TTC549 (cell line): ENCODE results near the gene PAM16.

Experiments used
- FAIRE-seq: peaks from 2 replicates; lab custom pipeline; 2012; peaks lifted over from hg19 to GRCh38; lab: Jason Lieb, UNC

PAM16 gene

DNA sequence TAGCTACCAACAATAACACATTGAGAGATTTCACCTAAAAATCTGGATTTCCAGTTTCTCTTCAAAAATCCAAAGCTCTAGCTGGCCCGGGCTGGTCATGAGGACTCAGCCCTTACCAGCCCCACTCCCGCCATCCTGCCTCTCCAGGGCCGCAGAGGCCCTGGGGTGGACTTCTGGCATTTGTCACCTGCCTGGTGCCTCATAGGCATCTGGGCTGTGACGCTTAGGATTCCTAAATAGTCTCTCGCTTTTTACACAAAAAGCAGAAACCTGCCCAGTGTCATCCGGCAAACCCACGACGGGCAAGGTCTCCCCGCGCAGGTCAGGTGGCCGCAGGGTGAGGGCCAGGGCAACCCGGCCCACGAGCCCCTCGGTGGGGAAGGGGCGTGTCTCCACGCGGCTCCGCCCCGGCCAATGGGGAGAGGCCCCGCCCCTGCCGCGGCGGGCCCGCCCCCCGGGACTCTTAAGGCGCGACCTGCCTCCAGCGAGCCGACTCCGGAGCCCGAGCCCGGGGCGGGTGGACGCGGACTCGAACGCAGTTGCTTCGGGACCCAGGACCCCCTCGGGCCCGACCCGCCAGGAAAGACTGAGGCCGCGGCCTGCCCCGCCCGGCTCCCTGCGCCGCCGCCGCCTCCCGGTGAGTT is 20.4 kb upstream of the PAM16 start, which contains the start of gene VASN:
Gene VASN, plus strand, starts transcription at position 492 of the 644 bp plus-strand sequence. CDS start 9,030 bp downstream, outside the sequence.
- no peak for FAIRE-seq

- FAIRE-seq, result no peak
These were observed 19.6 kb upstream of the PAM16 start for GRCh38 chr16:4370570-4371356.

- FAIRE-seq, result no peak
These were observed 19.0 kb upstream of the PAM16 start for GRCh38 chr16:4370151-4370550.

DNA sequence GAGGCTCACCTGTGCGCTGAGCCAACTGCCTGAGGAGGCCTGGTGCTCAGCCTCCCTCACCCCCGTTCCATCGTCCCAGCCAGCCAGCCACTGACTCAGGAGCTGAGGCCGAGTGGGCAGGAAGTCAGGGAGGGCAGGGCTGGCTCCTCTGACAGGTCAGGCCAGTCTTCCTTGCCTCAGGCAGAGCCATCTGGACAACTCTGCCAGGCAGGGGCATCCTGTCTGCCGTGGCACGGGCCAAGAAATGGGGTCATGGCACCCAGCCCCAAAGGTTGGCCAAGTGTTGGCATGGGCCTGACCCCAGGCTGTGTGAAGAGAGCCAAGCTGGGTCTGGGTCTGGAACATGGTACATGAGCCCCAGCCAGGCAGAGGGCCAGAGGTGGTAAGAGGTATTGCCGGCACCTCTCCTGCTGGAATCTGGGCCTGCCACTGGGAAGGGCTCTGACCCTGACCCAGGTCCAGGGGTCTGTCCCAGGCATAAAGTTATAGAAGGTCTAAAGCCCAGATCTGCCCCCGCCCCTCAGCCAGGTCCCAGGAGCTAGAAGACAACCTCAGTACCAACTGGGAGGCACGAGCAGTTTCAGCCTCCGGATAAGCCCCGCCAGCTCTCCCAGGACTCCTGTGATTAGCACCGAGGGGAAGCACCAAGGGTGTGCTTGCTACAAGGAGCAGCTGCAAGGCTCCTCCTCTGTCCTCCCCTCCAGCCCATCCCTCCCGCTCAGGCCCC is 18.0 kb upstream of the PAM16 start:
- FAIRE-seq, result no peak

DNA sequence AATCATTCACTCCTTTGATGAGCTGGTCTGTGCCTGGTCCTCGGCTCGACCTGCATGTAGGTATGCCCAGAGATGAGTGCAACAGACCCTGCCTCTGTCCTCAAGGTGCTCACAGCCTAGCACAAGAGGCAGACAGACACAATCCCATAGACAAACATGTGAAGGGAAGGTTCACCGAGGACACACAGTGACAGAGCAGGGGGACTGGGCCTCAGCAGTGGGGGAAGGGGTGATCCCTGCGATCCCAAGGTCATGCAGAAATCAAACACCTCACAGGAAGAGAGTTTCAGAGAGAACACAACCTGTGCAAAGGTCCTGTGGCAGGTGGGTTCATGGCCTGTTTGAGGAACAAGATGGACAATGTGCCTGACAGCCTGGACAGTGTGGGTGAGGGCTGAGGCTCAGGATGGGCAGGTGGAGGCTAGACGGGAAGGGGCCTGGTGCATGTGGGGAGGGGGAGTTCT is 16.3 kb upstream of the PAM16 start:
- no peak for FAIRE-seq

- FAIRE-seq, result no peak
These were observed 14.9 kb upstream of the PAM16 start for GRCh38 chr16:4366016-4366415.

DNA sequence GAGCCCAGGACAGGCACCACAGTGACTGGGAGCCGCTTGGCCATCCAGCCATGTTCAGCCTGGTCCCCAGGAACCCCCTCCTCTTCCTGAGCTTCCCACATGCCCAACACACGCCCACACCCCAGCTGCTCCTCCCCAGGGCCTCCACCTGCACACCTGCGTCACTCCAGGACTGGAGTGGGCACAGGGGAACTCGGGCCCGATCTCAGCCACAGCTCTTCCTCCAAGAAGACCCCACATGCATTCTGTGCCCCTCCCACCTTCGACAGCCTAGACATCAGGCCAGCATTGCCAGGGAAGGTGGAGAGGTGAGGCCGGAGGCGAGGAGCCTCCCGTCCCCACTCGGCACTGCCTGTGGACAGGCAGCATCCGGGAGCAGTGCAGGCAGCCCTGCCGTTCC is 14.5 kb upstream of the PAM16 start:
- FAIRE-seq, result no peak

DNA sequence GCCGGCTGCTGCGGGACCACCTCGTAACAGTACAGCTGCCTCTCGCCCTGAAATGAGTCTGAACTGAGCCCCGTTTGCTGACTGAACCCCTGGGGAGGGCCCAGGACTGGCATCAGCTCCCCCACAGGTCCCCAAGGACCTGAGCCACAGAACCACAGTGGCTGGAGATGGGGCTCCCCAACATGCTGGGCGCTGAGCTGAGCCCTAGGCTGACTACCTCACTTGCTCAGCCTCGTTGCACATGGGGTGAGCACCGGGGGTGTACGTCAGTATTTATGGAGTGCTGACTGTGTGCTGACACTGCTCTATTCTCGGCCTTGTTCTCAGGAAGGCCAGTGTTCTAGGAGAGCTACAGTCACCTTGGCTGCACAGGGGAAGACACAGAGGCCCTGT is 13.9 kb upstream of the PAM16 start:
- no peak for FAIRE-seq

DNA sequence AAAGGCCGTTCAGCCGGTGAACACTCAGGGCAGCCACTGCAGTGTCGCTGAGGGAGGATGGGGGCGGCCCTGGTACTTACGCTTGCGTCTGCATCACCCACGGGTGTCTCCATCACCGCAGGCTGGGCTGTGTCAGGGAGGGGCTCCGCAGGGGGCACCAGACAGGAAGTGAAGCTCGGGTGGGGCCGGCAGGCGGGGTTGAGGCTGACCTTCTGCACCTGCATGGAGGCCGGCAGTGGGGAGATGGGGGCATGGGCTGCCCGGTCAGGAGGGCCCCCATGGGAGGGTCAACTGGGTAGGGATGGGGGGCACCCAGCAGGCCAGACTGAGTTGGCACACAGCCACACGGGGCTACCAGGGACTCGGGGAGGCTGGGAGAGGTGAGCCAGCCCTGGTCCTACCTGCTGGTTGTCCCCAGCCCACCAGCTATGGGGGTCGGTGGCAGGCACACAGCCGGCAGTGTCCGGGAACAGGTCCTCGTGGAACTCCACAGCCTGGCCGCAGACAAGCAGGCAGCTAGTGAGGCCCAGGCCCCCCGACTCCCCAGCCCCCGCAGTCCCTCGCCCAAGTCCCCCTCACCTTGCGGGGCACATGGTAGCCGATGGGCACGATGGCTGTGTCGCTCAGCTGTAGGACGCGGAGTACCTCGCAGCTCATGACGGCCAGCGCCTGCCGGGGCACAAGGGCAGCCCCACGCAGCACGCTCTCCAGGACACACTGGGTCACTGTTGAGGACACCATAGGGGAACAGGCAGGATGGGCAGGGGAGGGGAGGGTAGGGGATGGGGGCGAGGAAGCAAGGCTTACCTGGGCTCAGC is 13.3 kb upstream of the PAM16 start:
- FAIRE-seq, result no peak

DNA sequence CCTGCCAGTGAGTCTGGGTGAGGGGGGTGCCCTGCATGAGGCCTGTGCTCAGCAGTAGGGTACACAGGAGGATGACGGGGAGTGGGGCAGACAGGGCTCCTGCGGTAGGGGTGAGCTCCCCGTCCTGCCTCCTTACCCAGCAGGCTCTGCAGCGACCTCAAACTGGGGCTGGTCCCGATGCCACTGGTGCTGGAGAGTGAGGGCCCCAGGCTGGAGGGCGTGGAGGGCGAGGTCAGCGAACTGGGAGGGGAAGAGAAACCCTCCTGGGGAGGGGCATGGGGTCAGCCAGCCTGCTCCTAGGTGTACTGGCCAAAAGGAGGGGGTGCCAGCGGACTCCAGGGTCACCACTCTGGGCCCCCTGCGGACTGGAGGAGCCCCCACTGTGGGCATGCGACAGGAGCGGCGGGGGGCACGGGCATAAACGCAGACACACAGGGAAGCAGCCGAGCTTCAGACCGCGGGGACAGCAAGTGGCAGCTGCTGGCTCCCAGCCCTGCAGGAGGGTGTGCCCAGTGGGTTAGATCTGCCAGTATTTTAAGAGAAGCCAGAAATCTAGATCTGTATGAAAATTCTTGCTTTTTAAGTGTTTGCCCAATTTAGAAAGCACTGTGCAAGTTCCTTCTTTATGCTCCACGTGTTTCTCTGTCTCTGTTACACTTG is 11.5 kb upstream of the PAM16 start:
- FAIRE-seq, result no peak

GRCh38 chr16:4361944-4362311 is 10.8 kb upstream of the PAM16 start:
- no peak for FAIRE-seq

DNA sequence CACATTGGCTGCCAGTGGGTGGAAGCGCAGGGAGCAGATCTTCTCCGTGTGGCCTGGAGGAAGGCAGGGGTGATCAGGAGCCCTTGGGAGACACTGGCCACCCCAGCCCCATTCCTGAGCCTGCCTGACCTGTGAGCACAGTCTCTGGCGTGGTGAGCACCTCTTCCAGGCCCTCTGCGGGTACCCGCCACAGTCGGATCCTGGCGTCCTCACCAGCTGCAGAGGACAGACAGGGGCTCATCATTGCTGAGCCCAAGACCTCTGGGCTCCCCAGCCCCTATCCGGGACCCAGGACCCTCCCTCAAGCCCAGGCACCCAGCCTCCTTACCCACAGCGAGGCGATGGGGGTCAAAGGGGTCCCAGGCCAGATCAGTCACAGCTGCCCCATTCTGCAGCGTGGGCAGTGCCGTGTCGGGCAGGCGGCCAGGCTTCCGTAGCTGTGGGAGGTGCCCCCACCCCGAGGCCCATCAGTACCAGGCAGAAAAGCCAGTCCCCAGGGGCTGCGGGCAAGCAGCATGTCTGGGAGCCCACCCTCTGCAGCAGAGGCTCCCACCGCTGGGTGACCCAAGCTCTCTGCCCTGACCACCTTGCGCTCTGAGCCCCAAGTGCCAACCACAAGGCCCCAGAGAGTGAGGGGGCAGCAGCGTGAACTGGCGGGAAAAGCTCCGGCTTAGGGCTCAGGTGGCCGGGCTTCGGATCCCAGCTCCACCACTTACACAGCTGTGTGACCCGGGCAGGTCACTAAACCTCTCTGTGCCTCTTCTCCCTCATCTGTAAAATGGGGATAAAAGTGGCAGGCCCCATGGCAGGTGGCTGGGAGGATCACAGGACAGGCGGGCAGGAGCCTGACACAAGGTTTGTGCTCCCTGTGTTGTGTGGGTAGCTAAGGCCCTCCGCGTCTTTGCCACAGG is 10.2 kb upstream of the PAM16 start:
- no peak for FAIRE-seq

DNA sequence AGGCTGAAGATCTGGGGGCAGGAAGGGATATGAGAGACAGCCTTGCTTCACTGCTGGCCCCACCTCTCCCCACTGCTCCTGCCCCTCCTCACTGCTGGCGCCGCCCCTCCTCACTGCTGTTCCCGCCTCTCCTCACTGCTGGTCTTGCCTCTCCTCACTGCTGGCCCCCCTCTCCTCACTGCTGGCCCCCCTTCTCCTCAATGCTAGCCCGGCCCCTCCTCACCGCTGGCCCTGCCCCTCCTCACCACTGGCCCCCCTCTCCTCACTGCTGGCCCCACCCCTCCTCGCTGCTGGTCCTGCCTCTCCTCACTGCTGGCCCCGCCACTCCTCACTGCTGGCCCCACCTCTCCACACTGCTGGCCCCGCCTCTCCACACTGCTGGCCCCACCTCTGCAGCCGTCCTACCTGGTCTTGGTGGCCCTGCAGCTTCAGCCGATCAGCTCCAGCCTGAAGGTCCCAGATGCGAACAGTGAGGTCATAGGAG is 9.5 kb upstream of the PAM16 start:
- FAIRE-seq, result no peak

- no peak for FAIRE-seq
These were observed 8.8 kb upstream of the PAM16 start for GRCh38 chr16:4359914-4360313.

- no peak for FAIRE-seq
These were observed 7.9 kb upstream of the PAM16 start for GRCh38 chr16:4358831-4359561.

DNA sequence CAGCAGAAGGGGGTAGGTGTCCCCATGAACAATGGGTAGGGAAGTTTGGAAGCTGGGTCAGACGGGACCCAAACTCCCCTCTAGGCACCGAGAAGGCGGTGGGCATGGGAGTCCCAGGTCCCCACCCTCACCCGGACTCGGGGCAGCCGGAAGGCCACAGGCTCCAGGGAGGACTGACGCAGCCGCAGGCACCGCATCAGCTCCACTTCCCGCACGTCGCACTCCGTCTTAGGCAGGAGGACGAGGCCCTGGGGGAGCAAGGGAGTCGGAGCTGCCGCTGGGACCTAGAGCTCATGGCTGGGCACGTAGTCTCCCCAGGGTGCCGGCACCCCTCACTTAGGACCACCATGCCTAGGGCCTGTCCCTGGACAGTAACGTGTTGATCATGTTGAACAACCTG is 7.1 kb upstream of the PAM16 start:
- no peak for FAIRE-seq

GRCh38 chr16:4356820-4357219 is 5.7 kb upstream of the PAM16 start:
- no peak for FAIRE-seq

DNA sequence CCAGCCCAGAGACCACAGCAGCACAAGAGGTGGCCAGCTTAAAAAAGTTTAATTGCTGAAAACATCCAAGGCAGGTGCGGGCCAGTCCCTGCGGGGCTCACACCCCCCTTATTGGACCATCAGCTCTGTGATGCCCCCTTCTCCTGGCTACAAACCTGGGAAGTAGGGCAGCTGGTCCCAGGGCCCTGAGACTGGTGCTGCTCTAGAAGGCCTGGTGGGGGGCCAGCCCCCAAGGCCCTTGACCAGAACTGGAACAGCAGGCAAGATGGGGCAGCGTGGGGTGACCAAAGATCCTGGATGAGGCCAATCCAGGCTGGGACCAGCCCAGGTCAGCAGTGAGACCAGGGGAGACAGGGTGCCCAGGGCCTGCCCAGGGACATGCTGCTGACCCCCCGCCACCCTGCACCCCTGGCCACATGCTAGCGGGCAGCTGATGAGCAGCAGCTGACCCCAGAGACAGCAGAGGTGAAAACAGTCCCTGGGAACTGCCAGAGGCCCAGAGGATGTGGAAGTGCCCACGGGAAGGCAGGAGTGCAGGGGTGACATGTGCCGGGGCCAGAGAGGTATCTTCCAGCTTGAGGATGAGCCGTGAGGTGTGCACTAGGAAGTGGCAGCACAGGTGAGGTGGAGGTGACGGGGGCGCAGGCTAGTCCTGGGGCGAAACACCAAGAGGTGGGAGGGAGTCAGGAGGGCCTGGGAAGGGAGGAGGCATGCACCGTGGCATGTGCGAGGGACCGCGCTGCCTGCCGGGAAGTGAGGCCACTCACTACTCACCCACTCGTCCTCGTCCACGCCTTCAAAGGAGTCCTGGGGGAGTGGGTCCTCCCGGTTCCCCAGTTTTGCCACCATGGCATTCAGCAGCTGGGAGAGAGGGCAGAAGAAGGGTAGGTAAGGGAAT is 3.6 kb upstream of the PAM16 start:
- no peak for FAIRE-seq

DNA sequence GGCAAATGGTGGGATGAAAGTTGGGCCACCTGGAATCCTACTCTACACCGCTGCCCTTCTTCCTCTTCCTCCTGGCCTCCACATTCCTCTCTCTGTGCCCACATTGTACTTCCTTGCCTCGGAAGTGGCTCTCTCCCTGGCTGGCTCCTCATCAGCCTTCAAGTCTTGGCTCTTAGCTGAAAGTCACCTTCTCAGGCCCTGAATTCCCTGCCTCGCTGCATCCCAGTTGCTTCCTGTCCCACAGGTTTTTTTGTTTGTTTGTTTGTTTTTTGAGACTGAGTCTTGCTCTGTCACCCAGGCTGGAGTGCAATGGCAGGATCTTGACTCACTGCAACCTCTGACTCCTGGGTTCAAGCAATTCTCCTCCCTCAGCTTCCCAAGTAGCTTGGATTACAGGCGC is 2.6 kb upstream of the PAM16 start:
- no peak for FAIRE-seq
